Measurements from ENCODE around the gene LKAAEAR1. TPM values are rescaled to one million over a fixed set of nuclear protein-coding genes. Genes with fewer than 3 reads are reported as not detected.

Gene LKAAEAR1
- total and polyA plus RNA-seq, 2 of the 13 experiments (the other 11 are each of a cell fraction or from before 2014, with no cell fraction given), result not detected

DNA sequence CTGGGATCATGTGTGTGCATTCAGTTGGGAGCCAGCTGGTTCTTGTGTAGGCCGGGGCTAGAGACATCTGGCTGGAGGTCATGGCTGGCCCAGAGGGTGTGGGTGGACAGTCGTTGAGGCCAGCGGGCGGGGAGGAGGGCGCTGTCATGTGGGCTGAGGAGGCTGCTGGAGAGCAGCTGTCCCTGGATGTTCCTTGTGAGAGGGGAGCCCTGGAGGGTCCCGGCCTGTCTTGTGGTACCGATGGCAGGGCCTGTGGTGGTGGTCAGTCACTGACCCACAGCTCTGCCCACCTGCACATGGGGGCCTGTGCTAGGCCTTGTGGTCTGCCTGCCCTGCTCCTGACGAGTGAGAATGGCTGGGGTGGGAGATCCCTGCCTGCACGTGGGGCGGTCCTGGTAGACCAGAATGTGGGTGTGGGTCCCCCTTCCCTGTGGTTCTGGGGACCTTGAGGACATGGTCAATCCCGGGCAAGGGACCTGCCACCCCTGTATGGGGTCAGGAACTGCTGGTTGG is 50.2 kb downstream of the LKAAEAR1 start:
- peaks cover 37% of the 10 kb centered on the region for H3K4me1 ChIP-seq (ENCODE audit: insufficient read depth, low read length)
- H3K27ac ChIP-seq (ENCODE audit: extremely low read length, insufficient read depth, low read length), result no peak overlapping the region
- H2AFZ ChIP-seq (ENCODE audit: low read length), result no peak overlapping the region
- POLR2A ChIA-PET, result interaction anchor here (0.9 to 2.3 kb wide), 3 partner anchors 10 to 28 kb away, joined by 3 to 19 read pairs (median 3); no protein-coding TSS in a partner anchor
- CTCF ChIA-PET (ENCODE audit: low intra/inter-chr PET ratio, low total read pairs), result no interaction called here
- peaks cover 33 to 45% of the 10 kb centered on the region in 2 experiments for H3K36me3 ChIP-seq (replicated peaks in 1 of 2; ENCODE audit: control insufficient read depth in 1 of 2, insufficient read depth in 2 of 2, low read length in 2 of 2)
- no peak overlapping the region for H3K4me3 ChIP-seq (replicated peaks in 1 of 3; ENCODE audit: insufficient read depth in 1 of 3, low read depth in 2 of 3, low read length in 3 of 3)
- no peak overlapping the region for H3K4me2 ChIP-seq (ENCODE audit: low read depth, low read length)
- BruUV-seq (replicated peaks), result no TSS peak
- H4K20me1 ChIP-seq (ENCODE audit: insufficient read depth, low read length), result no peaks in the 10 kb centered on the region
- no peaks in the 10 kb centered on the region for H3K9me3 ChIP-seq (ENCODE audit: low read length)
- peaks cover 18% of the 10 kb centered on the region for H3K79me2 ChIP-seq (ENCODE audit: insufficient read depth, low read length)
- in situ Hi-C loops (cut with HindIII; ENCODE audit: extremely low pct_ligation_motif_present, low pct_unique_long_range_greater_than_20kb) (no loop called here), intact Hi-C loops (cut with micrococcal nuclease; ENCODE audit: unreplicated experiment) (no loop called here)
- H3K9ac ChIP-seq (ENCODE audit: insufficient read depth, low read depth, low read length), result no peak overlapping the region
- no peak for ATAC-seq
- no peaks in the 10 kb centered on the region for H3K27me3 ChIP-seq (ENCODE audit: control insufficient read depth in 1 of 2, insufficient read depth in 2 of 2, low read length in 2 of 2)
- TF ChIP-seq PTBP1 (IDR thresholded peaks at IDR 0.05; ENCODE audit: low read depth, low read length, poor library complexity, severe bottlenecking) (peak; percentile 33), HNRNPLL (IDR thresholded peaks at IDR 0.05; ENCODE audit: low read depth, low read length, poor library complexity, severe bottlenecking) (no peak), ZNF225 (CRISPR knock-in tag; IDR thresholded peaks at IDR 0.05) (0 out of 2 replicates have a peak, but pooled peaks have one; percentile 33), ZNF576 (CRISPR knock-in tag; IDR thresholded peaks at IDR 0.05) (no peak), KLF13 (CRISPR knock-in tag; IDR thresholded peaks at IDR 0.05) (0 out of 2 replicates have a peak, but pooled peaks have one; percentile 27), DNMT1 (CRISPR knock-in tag; IDR thresholded peaks at IDR 0.05) (0 out of 2 replicates have a peak, but pooled peaks have one; percentile 26), RBM22 (optimal IDR thresholded peaks at IDR 0.05; ENCODE audit: low read length) (peak; percentile 59), ZNF768 (CRISPR knock-in tag; IDR thresholded peaks at IDR 0.05) (peak; percentile 28; the same call in 1 of the 2 replicates), AGO2 (optimal IDR thresholded peaks at IDR 0.05; ENCODE audit: low read depth, low read length) (peak; percentile 94), ZNF263 (CRISPR knock-in tag; IDR thresholded peaks at IDR 0.05) (no peak)
- DNase-seq (ENCODE audit: low spot score), result no peak
- FAIRE-seq, result no peak
- WGBS (ENCODE audit: low lambda C conversion rate), result 84% methylated on average over 7 of the region's 11 CpGs

Small RNA genes within 50 kb of the gene (microRNA-seq; reads per million reads assigned to microRNA genes)
- gene MIR6813, result not detected

Small RNA genes within 50 kb of the gene (small RNA-seq; reads per million reads assigned to genes)
- gene AL355803.1 (ENCODE audit: insufficient read depth in 2 of 3, insufficient read length in 3 of 3, low read depth in 2 of 3, low replicate concordance in 1 of 3) (0 reads per million in 3 experiments), gene MIR6813 (ENCODE audit: insufficient read depth in 2 of 3, insufficient read length in 3 of 3, low read depth in 2 of 3, low replicate concordance in 1 of 3) (0 reads per million in 3 experiments)

Other genes starting within 250 kb of the LKAAEAR1 start
- gene ABHD16B, start 222.9 kb downstream of the LKAAEAR1 start, total RNA-seq (2016; rRNA removed; fragmentation: Illumina TruSeq; extraction: Trizol), result not detected in 2 replicates
- not detected in 2 replicates for gene ABHD16B, start 222.9 kb downstream of the LKAAEAR1 start, polyA plus RNA-seq (2011; rRNA removed)
- 156 and 187 TPM in 2 replicates for gene TPD52L2, start 219.1 kb downstream of the LKAAEAR1 start, total RNA-seq (2016; rRNA removed; fragmentation: Illumina TruSeq; extraction: Trizol)
- 184 and 198 TPM in 2 replicates for gene TPD52L2, start 219.1 kb downstream of the LKAAEAR1 start, polyA plus RNA-seq (2011; rRNA removed)
- gene DNAJC5, start 189.3 kb downstream of the LKAAEAR1 start, total RNA-seq (2016; rRNA removed; fragmentation: Illumina TruSeq; extraction: Trizol), result 54.3 and 64.5 TPM in 2 replicates
- 42.8 and 51.8 TPM in 2 replicates for gene DNAJC5, start 189.3 kb downstream of the LKAAEAR1 start, polyA plus RNA-seq (2011; rRNA removed)
- gene UCKL1, start 128.0 kb downstream of the LKAAEAR1 start, total RNA-seq (2016; rRNA removed; fragmentation: Illumina TruSeq; extraction: Trizol), result 48.0 and 50.2 TPM in 2 replicates
- gene UCKL1, start 128.0 kb downstream of the LKAAEAR1 start, polyA plus RNA-seq (2011; rRNA removed), result 126 and 168 TPM in 2 replicates
- gene ZNF512B, start 114.5 kb downstream of the LKAAEAR1 start, total RNA-seq (2016; rRNA removed; fragmentation: Illumina TruSeq; extraction: Trizol), result 22.0 and 30.6 TPM in 2 replicates
- gene ZNF512B, start 114.5 kb downstream of the LKAAEAR1 start, polyA plus RNA-seq (2011; rRNA removed), result 11.5 and 16.4 TPM in 2 replicates
- 5.1 and 6.1 TPM in 2 replicates for gene SAMD10, start 104.8 kb downstream of the LKAAEAR1 start, total RNA-seq (2016; rRNA removed; fragmentation: Illumina TruSeq; extraction: Trizol)
- 11.0 and 11.8 TPM in 2 replicates for gene SAMD10, start 104.8 kb downstream of the LKAAEAR1 start, polyA plus RNA-seq (2011; rRNA removed)
- gene PRPF6, start 103.3 kb downstream of the LKAAEAR1 start, total RNA-seq (2016; rRNA removed; fragmentation: Illumina TruSeq; extraction: Trizol), result 101 and 127 TPM in 2 replicates
- gene PRPF6, start 103.3 kb downstream of the LKAAEAR1 start, polyA plus RNA-seq (2011; rRNA removed), result 63.7 and 65.3 TPM in 2 replicates
- gene C20orf204, start 48.2 kb downstream of the LKAAEAR1 start, total RNA-seq (2016; rRNA removed; fragmentation: Illumina TruSeq; extraction: Trizol), result 36.8 and 80.0 TPM in 2 replicates
- 22.1 and 27.2 TPM in 2 replicates for gene C20orf204, start 48.2 kb downstream of the LKAAEAR1 start, polyA plus RNA-seq (2011; rRNA removed)
- 1.3 and 1.9 TPM in 2 replicates for gene SOX18, start 34.8 kb downstream of the LKAAEAR1 start, total RNA-seq (2016; rRNA removed; fragmentation: Illumina TruSeq; extraction: Trizol)
- 1.6 and 2.0 TPM in 2 replicates for gene SOX18, start 34.8 kb downstream of the LKAAEAR1 start, polyA plus RNA-seq (2011; rRNA removed)
- 25.9 and 33.7 TPM in 2 replicates for gene TCEA2, start 21.2 kb downstream of the LKAAEAR1 start, total RNA-seq (2016; rRNA removed; fragmentation: Illumina TruSeq; extraction: Trizol)
- gene TCEA2, start 21.2 kb downstream of the LKAAEAR1 start, polyA plus RNA-seq (2011; rRNA removed), result 28.1 and 36.8 TPM in 2 replicates
- gene RGS19, start 4.9 kb downstream of the LKAAEAR1 start, total RNA-seq (2016; rRNA removed; fragmentation: Illumina TruSeq; extraction: Trizol), result 10.2 and 10.7 TPM in 2 replicates
- gene RGS19, start 4.9 kb downstream of the LKAAEAR1 start, polyA plus RNA-seq (2011; rRNA removed), result 11.9 and 14.7 TPM in 2 replicates
- 0.27 and 0.35 TPM in 2 replicates for gene OPRL1, start 4.3 kb downstream of the LKAAEAR1 start, total RNA-seq (2016; rRNA removed; fragmentation: Illumina TruSeq; extraction: Trizol)
- 0.71 and 0.77 TPM in 2 replicates for gene OPRL1, start 4.3 kb downstream of the LKAAEAR1 start, polyA plus RNA-seq (2011; rRNA removed)
- gene NPBWR2, start 23.2 kb upstream of the LKAAEAR1 start, total RNA-seq (2016; rRNA removed; fragmentation: Illumina TruSeq; extraction: Trizol), result not detected in 2 replicates
- gene NPBWR2, start 23.2 kb upstream of the LKAAEAR1 start, polyA plus RNA-seq (2011; rRNA removed), result not detected in 2 replicates
- gene MYT1, start 80.1 kb upstream of the LKAAEAR1 start, total RNA-seq (2016; rRNA removed; fragmentation: Illumina TruSeq; extraction: Trizol), result 0.42 and 0.58 TPM in 2 replicates
- gene MYT1, start 80.1 kb upstream of the LKAAEAR1 start, polyA plus RNA-seq (2011; rRNA removed), result 2.5 and 3.2 TPM in 2 replicates
- gene PCMTD2, start 171.3 kb upstream of the LKAAEAR1 start, total RNA-seq (2016; rRNA removed; fragmentation: Illumina TruSeq; extraction: Trizol), result 47.0 and 50.5 TPM in 2 replicates
- gene PCMTD2, start 171.3 kb upstream of the LKAAEAR1 start, polyA plus RNA-seq (2011; rRNA removed), result 66.3 and 76.9 TPM in 2 replicates

All from HepG2 (cell line).